ENCODE results near the gene CHCHD10. TPM values are rescaled to one million over a fixed set of nuclear protein-coding genes. Genes with fewer than 3 reads are reported as not detected.

CHCHD10 gene
- total RNA-seq, 1 donor from 2014 or later, result 59.5 TPM

Other genes starting within 250 kb of the CHCHD10 start
- gene IGLL1, start 187.7 kb downstream of the CHCHD10 start, total RNA-seq, result 2.0 and 3.4 TPM in 2 replicates
- gene DRICH1, start 135.7 kb downstream of the CHCHD10 start, total RNA-seq, result 1.2 and 1.4 TPM in 2 replicates
- 31.4 and 34.7 TPM in 2 replicates for gene RGL4, start 77.0 kb downstream of the CHCHD10 start, total RNA-seq
- 2.5 and 3.0 TPM in 2 replicates for gene ZNF70, start 16.9 kb downstream of the CHCHD10 start, total RNA-seq
- gene VPREB3, start 13.5 kb downstream of the CHCHD10 start, total RNA-seq, result not detected in 2 replicates
- gene C22orf15, start 5.0 kb downstream of the CHCHD10 start, total RNA-seq, result 0.32 and 0.57 TPM in 2 replicates
- gene MMP11, start 4.9 kb upstream of the CHCHD10 start, total RNA-seq, result 0.45 and 0.73 TPM in 2 replicates
- 82.7 and 89.2 TPM in 2 replicates for gene SMARCB1, start 19.0 kb upstream of the CHCHD10 start, total RNA-seq
- gene DERL3, start 71.0 kb upstream of the CHCHD10 start, total RNA-seq, result 12.5 and 15.0 TPM in 2 replicates
- gene SLC2A11, start 89.9 kb upstream of the CHCHD10 start, total RNA-seq, result 7.3 and 7.5 TPM in 2 replicates
- 1,011 TPM in 2 replicates for gene MIF, start 126.4 kb upstream of the CHCHD10 start, total RNA-seq
- gene GSTT2B, start 193.2 kb upstream of the CHCHD10 start, total RNA-seq, result not detected in 2 replicates
- gene DDTL, start 198.9 kb upstream of the CHCHD10 start, total RNA-seq, result 4.7 and 5.8 TPM in 2 replicates
- gene DDT, start 206.5 kb upstream of the CHCHD10 start, total RNA-seq, result 114 and 117 TPM in 2 replicates
- gene GSTT2, start 212.2 kb upstream of the CHCHD10 start, total RNA-seq, result 0.18 and 0.41 TPM in 2 replicates
- not detected in 2 replicates for gene GSTT4, start 237.5 kb upstream of the CHCHD10 start, total RNA-seq
- gene CABIN1, start 243.3 kb upstream of the CHCHD10 start, total RNA-seq, result 116 and 121 TPM in 2 replicates

Measured in T-helper 2 cell treated with Interferon-gamma antibody and Interleukin-4, amounts not matched to agents 100 ng/mL and 5 ng/mL, for 36 hours (primary cell).